NCI-H446 treated with DMSO at 0.1 percent for 48 hours (cell line): Measurements from ENCODE around the gene BRAF.
"Not testable (repeated sequence)": the region's sequence is repeated elsewhere in the genome, so short reads cannot be mapped to it uniquely, and the experiment has no call there.

Experiments used
- DNase-seq: peaks from one replicate; lab custom pipeline; 2025; lab: John Stamatoyannopoulos, UW

BRAF gene

DNA sequence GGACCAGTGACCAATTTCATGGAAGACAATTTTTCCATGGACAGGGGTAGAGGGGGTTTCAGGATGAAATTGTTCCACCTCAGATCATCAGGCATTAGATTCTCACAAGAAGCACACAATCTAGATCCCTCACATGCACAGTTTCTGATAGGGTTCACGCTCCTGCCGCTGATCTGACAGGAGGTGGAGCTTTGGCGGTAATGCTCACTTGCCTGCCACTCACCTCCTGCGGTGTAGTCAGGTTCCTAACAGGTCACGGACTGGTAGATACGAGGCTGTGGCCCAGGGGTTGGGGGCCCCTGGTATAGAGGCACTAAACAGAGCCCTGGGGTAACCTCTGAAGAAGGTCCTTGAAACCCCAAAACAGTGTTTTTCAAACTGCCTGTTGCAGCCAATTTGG is 6.5 kb downstream of the BRAF start:
- no peak for DNase-seq

DNA sequence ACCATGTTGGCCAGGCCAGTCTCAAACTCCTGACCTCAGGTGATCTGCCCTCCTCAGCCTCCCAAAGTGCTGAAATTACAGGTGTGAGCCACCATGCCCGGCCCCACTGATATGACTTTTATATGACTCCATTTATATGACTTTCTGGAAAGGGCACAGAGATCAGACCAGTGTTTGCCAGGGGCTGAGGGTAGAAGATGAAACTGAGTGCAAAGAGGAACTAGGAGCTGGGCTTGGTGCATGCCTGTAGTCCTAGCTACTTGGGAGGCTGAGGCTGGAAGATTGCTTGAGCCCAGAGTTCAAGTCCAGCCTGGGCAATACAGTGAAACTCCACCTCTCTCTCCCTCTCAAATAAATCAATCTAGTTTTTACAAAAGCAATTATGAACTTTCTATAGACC is 7.5 kb downstream of the BRAF start:
- DNase-seq, result no peak

GRCh38 chr7:140915935-140916555 is 8.7 kb downstream of the BRAF start:
- no peak for DNase-seq

DNA sequence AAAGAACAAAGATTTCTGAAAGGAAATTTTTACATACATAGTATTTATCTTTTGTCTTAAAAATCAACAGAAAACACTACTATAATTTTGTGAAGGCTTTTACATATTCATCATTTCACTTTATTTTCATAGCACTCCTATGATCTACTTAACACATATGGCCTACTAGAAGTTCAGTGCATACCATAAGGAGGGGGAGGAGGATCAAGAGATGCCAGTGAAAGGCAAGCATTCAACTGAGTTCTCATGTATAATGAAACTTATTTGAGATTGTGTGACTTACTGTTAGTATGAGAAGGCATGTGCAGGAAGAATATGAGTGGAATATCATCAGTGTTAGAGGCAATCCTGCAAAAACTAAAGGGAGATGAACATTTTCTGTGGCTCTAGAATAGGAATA is 10.6 kb downstream of the BRAF start:
- DNase-seq, result no peak

DNA sequence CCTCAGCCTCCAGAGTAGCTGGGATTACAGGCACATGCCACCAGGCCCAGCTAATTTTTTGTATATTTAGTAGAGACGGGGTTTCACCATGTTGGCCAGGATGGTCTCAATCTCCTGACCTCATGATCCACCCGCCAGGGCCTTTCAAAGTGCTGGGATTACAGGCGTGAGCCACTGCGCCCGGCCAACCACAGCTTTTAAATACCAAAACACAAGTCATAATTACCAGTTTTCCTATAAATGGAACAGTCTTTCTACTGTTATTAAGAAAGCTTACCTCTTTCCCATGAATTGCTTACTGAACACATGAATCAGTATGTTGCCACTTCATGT is 11.2 kb downstream of the BRAF start:
- not testable (repeated sequence) for DNase-seq

DNA sequence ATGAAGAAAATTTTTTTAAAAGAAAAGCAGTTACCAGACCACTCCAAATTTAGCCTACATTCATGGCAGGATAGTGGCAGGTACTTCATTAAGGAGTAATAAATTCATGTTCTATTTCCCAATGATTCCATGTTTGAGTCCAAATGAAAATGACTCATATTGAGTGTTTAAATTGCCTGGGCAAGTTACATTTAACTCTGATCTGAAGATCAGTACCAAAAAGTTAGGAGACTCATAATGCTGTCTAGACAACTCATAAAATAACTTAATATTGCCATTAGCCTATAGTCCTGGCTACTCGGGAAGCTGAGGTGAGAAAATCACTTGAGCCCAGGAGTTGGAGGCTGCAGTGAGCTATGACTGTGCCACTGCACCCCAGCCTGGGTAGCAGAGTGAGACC is 13.0 kb downstream of the BRAF start:
- DNase-seq, result no peak

- no peak for DNase-seq
These were observed 15.1 kb downstream of the BRAF start for GRCh38 chr7:140909476-140910161.

DNA sequence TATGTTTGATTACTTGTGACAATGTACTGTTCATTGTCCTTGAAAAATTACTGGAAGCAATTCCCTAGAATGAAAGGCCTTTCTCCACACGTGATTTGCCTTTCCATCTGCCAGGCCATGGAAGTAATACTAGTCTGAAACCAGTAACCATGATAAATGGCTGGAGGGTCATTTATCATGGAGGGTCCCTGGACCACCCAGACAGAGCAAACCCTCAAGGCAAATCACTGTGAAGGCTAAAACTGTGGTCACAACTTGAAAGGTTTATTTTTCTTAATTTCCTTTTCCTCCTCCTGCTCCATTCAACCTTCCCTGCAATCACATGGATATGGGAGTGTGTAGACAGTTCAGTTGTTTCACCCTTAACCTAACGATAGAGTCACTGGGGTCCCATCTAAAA is 16.4 kb downstream of the BRAF start:
- DNase-seq, result no peak

- DNase-seq, result no peak
These were observed 20.8 kb downstream of the BRAF start for GRCh38 chr7:140903741-140904480.

- DNase-seq, result no peak
These were observed 22.3 kb downstream of the BRAF start for GRCh38 chr7:140902303-140902953.

DNA sequence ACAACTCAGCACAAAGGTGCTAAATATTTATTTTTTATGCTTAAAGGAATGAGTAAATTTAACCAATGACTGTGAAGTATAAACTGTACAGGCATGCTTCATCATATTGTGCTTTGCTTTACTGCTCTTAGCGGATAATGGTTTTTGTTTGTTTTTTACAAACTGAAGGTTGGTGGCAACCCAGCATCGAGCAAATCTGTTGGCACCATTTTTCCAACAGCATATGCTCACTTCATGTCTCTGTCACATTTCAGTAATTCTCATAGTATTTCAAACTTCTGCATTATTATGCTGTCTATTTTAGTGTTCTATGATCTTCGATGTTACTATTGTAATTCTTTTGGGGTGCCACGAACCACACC is 22.8 kb downstream of the BRAF start:
- no peak for DNase-seq

- DNase-seq, result peak; percentile 51
These were observed 24.8 kb downstream of the BRAF start for GRCh38 chr7:140899883-140900282.

DNA sequence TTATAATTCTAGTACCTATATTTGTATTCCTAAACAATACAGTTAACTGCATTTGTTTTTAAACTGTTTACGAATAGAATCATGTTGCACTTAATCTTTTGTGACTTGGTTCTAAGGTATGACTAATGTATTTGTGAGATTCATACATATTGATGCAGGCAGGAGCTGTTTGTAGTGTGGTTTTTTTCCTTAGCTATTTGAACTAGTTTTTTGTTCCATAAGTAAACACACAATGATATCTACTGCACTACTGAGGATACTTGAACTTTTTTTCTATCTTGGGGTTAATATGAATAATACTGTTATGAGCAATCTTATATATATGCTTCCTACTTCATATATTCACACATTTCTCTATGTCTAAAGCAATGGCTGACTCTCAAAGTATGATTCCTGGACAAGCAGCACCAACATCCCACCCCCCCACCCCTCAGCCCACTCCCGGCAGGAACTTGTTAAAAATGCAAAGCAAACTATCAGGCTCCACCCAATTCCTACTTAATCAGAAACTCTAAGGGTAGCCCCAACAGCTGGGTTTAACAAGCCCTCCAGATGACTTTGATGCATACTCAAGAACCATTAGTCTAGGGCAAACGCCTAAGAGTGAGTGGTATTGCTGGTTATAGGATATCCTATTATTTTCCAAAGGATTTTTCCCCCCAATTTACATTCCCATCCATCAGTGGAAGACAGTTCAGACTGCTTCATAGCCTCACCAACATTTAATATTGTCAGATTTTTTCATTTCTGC is 25.8 kb downstream of the BRAF start:
- DNase-seq, result no peak

DNA sequence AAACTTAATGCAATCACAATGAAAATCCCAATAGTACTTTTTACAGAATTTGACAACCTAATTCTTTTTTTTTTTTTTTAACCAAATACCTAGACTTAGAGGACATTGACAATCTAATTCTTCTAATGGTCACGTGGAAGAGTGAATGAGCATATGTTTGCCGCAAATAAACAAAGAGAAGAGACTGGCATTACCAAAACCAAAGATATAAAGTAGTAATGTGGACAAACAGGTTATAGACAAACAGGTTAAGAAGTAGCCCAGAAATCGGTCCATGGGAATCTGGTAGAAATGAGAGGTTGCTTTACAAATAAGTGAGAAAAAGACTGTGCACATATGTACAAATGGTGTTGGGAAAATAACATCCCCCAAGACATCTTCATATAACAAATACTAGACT is 27.7 kb downstream of the BRAF start:
- DNase-seq, result no peak

DNA sequence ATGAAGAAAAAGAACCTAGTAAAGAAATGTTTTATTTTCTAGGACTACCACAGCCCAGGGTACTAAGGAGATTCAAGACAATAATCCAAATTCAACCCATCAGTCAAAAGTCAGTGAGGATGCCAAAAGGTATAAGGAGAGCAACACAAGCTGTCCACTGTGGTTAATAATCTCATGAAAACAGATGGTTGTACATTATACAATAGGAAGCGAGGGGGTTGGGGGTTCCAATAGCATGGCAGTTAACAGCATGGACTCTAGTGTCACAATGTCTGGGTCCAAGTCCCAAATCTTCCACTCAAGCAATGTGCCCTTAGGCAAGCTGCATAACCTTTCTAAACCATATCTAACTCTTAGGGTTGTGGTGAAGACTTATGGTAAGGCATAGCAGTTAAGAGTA is 35.1 kb downstream of the BRAF start:
- DNase-seq, result peak; percentile 74

- DNase-seq, result no peak
These were observed 35.6 kb downstream of the BRAF start for GRCh38 chr7:140889150-140889549.

DNA sequence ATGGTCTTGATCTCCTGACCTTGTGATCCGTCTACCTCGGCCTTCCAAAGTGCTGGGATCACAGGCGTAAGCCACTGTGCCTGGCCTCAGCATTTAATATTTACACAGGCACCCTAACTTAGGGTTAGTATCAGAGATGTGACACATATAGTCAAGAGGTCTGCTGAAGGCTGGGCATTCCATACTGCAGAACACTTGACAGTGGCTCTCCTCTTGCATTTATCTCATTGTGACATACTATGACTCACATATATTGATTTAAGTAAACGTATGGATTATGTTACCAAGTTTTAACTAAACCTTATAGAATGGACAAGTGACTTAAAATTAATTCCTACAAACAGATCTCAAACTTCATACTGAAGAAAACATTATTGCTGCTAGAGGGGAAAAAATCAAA is 36.6 kb downstream of the BRAF start:
- no peak for DNase-seq

DNA sequence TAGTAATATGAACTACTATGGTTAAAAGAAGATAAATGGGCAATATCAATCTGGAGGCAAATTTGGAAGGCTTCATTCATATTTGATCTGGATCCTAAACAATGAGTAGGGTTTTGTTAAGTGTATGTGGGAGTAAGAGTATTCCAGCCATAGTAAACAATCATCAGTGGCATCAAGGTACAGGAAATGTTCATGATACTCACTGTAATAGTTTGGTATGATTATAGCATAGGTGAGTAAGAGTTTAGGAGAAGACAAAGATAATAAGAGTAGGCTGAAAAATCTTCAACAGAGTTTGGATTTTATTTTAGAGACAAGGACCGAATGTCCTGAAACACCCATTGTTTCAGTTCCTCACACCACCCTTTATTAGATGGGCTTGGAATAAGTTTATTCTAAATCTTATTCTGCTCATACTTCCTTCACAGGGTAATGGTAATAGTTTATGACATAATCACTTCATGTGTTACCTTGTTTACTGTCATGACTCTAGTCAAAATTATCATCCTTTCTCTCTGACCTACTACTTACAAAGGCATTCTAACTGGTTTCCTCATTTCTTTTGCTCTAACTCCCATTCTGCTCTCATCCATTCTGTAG is 38.9 kb downstream of the BRAF start:
- no peak for DNase-seq

DNA sequence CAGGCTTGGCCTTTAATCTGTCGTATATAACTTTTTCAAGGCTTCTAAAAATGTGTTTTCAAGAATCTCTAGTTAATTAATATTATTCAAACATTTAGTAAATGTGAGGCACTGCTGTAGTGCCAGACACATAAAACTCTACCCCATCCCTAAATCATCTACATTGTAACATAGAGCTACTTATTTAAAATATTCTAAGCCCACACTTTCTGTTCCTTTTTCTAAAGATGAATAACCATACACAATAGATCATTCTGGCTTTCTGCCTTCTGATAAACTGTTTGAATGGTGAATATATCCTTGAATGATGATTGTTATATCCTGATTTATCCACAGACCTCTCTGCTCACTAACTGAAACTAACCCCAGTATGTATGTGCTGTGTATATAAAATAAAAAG is 41.4 kb downstream of the BRAF start:
- no peak for DNase-seq

GRCh38 chr7:140882834-140883233 is 41.9 kb downstream of the BRAF start:
- DNase-seq, result not testable (repeated sequence)

DNA sequence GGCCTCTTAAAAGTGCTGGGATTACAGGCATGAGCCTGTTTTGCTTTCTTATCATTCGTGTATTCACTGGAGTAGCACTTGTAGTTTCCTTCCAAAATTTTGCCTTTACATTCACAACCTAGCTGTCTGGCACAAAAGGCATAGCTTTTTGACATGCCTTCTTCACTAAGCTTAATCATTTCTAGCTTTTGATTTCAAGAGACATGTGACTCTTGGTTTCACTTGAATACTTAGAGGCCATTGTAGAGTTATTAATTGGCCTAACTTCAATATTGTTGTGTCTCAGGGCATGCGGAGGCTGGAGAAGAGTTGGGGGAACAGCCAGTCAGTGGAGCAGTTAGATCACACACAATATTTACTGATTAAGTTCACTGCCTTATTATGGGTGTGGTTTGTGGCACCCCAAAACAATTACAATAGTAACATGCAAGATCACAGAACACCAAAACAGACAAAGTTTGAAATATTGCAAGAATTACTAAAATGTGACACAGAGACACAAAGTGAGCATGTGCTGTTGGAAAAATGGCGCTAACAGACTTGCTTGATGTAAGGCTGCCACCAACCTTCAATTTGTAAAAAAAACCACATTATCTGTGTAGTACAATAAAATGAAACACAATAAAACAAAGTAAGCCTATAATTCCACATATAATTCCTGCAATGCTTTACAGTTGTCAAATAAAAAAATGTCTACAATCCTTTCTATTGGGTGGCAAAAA is 43.1 kb downstream of the BRAF start:
- DNase-seq, result no peak

- DNase-seq, result no peak
These were observed 47.5 kb downstream of the BRAF start for GRCh38 chr7:140877249-140877524.
